GM12872 (cell line): ENCODE measurements around the gene CCNJ.

Experiments used
- TF ChIP-seq, protein P1 (sequence below): IDR thresholded peaks from 3 replicates; pipeline ENCODE4 v1.5.1; 2011; ENCODE audit warnings: low read depth, mild to moderate bottlenecking, low read length, moderate library complexity; ENCODE audit not compliant: insufficient read depth

Gene CCNJ

DNA sequence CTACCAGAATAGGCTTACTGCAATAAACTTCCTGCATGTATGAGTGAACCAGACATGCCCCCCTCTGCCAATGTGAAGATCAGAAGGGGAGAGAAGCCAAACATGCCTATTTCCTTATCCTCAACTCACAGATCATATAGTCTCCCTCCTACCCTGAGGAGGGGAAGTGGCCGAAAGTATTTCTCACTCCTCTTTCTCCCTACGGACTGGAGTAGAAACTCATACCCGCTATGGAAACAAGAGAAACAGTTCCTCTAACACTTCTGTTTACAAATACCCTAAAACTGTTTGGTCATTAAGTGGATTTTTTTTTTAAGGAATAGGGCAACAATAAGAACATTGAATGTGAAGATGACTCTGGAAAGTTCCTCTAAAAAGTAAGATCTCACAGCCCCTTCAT, 31.4 kb downstream of the CCNJ start:
- TF ChIP-seq, protein P1, sequence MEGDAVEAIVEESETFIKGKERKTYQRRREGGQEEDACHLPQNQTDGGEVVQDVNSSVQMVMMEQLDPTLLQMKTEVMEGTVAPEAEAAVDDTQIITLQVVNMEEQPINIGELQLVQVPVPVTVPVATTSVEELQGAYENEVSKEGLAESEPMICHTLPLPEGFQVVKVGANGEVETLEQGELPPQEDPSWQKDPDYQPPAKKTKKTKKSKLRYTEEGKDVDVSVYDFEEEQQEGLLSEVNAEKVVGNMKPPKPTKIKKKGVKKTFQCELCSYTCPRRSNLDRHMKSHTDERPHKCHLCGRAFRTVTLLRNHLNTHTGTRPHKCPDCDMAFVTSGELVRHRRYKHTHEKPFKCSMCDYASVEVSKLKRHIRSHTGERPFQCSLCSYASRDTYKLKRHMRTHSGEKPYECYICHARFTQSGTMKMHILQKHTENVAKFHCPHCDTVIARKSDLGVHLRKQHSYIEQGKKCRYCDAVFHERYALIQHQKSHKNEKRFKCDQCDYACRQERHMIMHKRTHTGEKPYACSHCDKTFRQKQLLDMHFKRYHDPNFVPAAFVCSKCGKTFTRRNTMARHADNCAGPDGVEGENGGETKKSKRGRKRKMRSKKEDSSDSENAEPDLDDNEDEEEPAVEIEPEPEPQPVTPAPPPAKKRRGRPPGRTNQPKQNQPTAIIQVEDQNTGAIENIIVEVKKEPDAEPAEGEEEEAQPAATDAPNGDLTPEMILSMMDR: no peak

- TF ChIP-seq, protein P1: no peak
Observed at GRCh38 chr10:96075977-96076376, 32.6 kb downstream of the CCNJ start.

GRCh38 chr10:96077156-96077555, 33.8 kb downstream of the CCNJ start:
- TF ChIP-seq, protein P1: no peak

GRCh38 chr10:96082153-96082552, 38.8 kb downstream of the CCNJ start:
- TF ChIP-seq, protein P1: no peak

GRCh38 chr10:96082748-96083147, 39.4 kb downstream of the CCNJ start:
- TF ChIP-seq, protein P1: no peak

DNA sequence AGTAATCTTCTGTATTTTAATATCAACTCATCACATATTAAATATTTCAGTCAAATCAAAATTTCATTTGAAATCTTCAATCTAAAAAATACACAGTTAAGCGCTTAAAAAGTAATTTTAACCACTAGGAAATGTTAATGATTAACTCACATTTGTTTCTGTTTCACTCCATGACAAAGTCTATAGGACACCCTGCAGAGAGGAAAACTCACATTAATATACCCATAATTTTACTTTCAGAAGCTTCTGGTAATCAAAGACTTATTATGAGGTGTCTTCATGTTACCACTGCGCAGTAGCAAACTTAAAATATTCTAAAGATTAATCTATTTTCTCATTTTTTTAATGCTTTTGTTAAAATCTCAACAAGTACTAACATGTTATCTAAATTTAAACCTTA, 45.7 kb downstream of the CCNJ start:
- TF ChIP-seq, protein P1: no peak

GRCh38 chr10:96089670-96090462, 46.5 kb downstream of the CCNJ start:
- TF ChIP-seq, protein P1: no peak
